Vagina (tissue), 2 donors: Measurements from ENCODE around the gene LDB2. TPM values are rescaled to one million over a fixed set of nuclear protein-coding genes. Genes with fewer than 3 reads are reported as not detected.

Experiments
- DNase-seq, 2 donors: peaks; one replicate each; pipeline ENCODE4 v3.0.0-alpha.2; 2017; ENCODE audit errors: extremely low spot score in 2 of 2
- H3K27ac ChIP-seq: fragments of 200-600 bp; sonication (generic); one replicate; pipeline ENCODE4 v1.5.1; 2019
- H3K27me3 ChIP-seq: fragments of 200-600 bp; sonication (generic); one replicate; pipeline ENCODE4 v1.5.1; 2019
- H3K36me3 ChIP-seq, 2 donors: fragments of 200-600 bp; sonication (generic); one replicate each; pipeline ENCODE4 v1.5.1; 2017 to 2019
- H3K4me1 ChIP-seq: fragments of 200-600 bp; sonication (generic); one replicate; pipeline ENCODE4 v1.5.1; 2019
- H3K4me3 ChIP-seq, 2 donors: fragments of 200-600 bp; sonication (generic); 1 replicate in 1 of 2; 2 replicates in 1 of 2; pipeline ENCODE4 v1.5.1; 2016 to 2019
- H3K9me3 ChIP-seq: fragments of 200-600 bp; sonication (generic); one replicate; pipeline ENCODE4 v1.5.1; 2019
- POLR2A ChIP-seq, 2 donors: fragments of 450-650 bp; IDR thresholded peaks; one replicate each; pipeline ENCODE4 v1.6.1; 2017; ENCODE audit warnings: antibody characterized with exemption in 2 of 2, mild to moderate bottlenecking in 2 of 2, moderate library complexity in 2 of 2
- POLR2AphosphoS5 ChIP-seq, 2 donors: sonication (generic); formaldehyde crosslinking; IDR thresholded peaks; one replicate each; pipeline ENCODE4 v1.9.0; 2017; ENCODE audit warnings: antibody characterized with exemption in 2 of 2, mild to moderate bottlenecking in 2 of 2, low read depth in 1 of 2; ENCODE audit not compliant: insufficient read depth in 1 of 2
- intact Hi-C: fragments of 100-400 bp; cut with DNase I; formaldehyde crosslinking; loops from one replicate; pipeline ENCODE4 v1.15.1; 2023
- total RNA-seq: library from RNA; depleted of rRNA; stranded (reverse); fragments of >200 nt; gene quantifications from one replicate; pipeline ENCODE4 v1.2.3, GENCODE V29; 2016
- TF ChIP-seq, protein P1 (sequence below), 3 experiments: fragments of 450-650 bp in 2 of 3; fragments of 200-600 bp in 1 of 3; sonication (generic) in 1 of 3; IDR thresholded peaks; one replicate each; pipeline ENCODE4 v1.5.1; 2017 to 2019; ENCODE audit warnings: antibody characterized with exemption in 3 of 3, mild to moderate bottlenecking in 2 of 3, moderate library complexity in 2 of 3

Gene LDB2
- total RNA-seq, 1 donor from 2014 or later = 70.0 TPM

DNA sequence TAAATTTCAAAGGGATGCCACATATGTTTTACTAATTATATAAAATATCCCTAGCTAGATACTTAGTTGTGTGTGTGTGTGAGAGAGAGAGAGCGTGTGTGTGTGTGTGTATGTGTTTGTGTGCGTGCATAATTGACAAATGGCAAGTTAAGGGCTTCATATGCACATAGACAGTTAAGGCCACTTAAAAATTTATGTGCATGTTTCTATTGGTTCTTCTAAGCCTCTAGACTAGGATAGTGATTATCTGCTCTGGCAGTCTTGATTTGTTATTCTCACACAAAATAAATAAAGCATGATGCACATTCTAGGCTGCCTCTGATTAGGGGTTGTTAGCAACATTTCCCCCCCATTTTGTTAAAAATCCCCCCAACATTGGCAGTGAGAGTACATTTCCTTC, 393.2 kb downstream of the LDB2 start:
- no peaks in the 10 kb centered on the region for H3K27me3 ChIP-seq
- intact Hi-C loops = no loop called here
- TF ChIP-seq, protein P1, sequence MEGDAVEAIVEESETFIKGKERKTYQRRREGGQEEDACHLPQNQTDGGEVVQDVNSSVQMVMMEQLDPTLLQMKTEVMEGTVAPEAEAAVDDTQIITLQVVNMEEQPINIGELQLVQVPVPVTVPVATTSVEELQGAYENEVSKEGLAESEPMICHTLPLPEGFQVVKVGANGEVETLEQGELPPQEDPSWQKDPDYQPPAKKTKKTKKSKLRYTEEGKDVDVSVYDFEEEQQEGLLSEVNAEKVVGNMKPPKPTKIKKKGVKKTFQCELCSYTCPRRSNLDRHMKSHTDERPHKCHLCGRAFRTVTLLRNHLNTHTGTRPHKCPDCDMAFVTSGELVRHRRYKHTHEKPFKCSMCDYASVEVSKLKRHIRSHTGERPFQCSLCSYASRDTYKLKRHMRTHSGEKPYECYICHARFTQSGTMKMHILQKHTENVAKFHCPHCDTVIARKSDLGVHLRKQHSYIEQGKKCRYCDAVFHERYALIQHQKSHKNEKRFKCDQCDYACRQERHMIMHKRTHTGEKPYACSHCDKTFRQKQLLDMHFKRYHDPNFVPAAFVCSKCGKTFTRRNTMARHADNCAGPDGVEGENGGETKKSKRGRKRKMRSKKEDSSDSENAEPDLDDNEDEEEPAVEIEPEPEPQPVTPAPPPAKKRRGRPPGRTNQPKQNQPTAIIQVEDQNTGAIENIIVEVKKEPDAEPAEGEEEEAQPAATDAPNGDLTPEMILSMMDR (IDR thresholded peaks at IDR 0.05) = no peak
- TF ChIP-seq POLR2A (IDR thresholded peaks at IDR 0.05) = no peak
- TF ChIP-seq POLR2AphosphoS5 (IDR thresholded peaks at IDR 0.05; ENCODE audit: insufficient read depth in 1 of 2, low read depth in 1 of 2) = no peak
- H3K36me3 ChIP-seq = peaks cover 0 to 9% of the 10 kb centered on the region in 2 donors
- no peak overlapping the region for H3K4me3 ChIP-seq
- DNase-seq = no peak
- no peaks in the 10 kb centered on the region for H3K9me3 ChIP-seq
- H3K27ac ChIP-seq = no peak overlapping the region
- H3K4me1 ChIP-seq = no peaks in the 10 kb centered on the region

DNA sequence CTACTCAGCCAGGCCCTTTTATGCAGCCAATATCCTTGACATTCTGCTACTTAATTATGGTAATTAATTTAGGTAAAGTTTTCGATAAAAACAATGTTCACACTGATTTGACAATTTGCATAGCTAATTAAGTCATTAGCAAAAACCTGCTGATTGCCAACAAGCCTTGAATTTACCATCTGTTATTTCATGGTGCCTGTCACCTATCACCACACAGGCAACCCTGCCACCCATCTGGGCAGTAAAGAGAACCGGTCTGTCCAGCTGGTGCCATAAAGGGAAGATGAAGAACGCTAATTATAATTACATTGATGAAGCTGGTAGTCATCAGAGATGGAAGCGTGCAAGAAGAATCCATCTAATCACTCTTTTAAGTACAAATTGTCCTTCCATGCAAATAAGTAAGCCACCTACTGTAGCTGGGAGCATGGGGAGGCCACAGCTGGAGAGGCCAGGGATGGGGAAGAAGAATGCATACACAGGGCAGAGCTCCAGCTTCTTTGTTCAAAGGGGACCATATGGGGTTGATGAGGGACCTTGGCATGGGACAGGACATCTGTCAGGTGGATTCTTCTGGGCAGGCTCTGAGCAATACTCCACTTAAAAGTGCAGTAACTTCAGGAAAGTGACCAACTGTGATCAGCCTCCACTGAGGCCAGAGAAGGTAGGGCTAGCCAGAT, 394.9 kb downstream of the LDB2 start:
- intact Hi-C loops = no loop called here
- TF ChIP-seq POLR2A (IDR thresholded peaks at IDR 0.05) (no peak), POLR2AphosphoS5 (IDR thresholded peaks at IDR 0.05; ENCODE audit: insufficient read depth in 1 of 2, low read depth in 1 of 2) (no peak)
- TF ChIP-seq, protein P1 (IDR thresholded peaks at IDR 0.05) = no peak
- no peaks in the 10 kb centered on the region for H3K4me1 ChIP-seq
- DNase-seq = no peak
- H3K27me3 ChIP-seq = no peaks in the 10 kb centered on the region
- H3K4me3 ChIP-seq = no peak overlapping the region
- H3K9me3 ChIP-seq = no peaks in the 10 kb centered on the region
- H3K36me3 ChIP-seq = no peaks in the 10 kb centered on the region
- no peak overlapping the region for H3K27ac ChIP-seq

DNA sequence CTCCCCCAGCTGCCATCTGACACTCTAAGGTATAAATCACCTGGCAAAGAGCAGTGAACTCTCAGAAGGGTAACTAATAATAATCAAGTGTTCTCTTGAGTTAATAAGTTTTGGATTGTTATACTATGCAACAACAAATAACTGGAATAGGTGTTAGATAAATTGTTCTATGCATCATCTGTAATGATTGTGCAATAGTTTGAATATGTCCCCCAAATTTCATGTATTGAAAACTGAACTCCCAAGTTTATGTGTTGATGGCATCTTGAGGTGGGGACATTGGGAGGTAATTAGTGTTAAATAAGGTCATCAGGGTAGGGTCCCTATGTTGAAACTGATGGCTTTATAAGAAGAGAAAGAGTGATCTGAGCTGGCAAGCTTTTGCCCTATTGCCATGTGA, 399.5 kb downstream of the LDB2 start:
- H3K4me1 ChIP-seq = no peaks in the 10 kb centered on the region
- intact Hi-C loops = no loop called here
- no peak for DNase-seq
- H3K36me3 ChIP-seq = no peaks in the 10 kb centered on the region
- H3K27ac ChIP-seq = no peak overlapping the region
- TF ChIP-seq, protein P1 (IDR thresholded peaks at IDR 0.05) = no peak
- TF ChIP-seq POLR2AphosphoS5 (IDR thresholded peaks at IDR 0.05; ENCODE audit: insufficient read depth in 1 of 2, low read depth in 1 of 2) = no peak
- no peak for TF ChIP-seq POLR2A (IDR thresholded peaks at IDR 0.05)
- H3K9me3 ChIP-seq = no peaks in the 10 kb centered on the region
- H3K27me3 ChIP-seq = no peaks in the 10 kb centered on the region
- H3K4me3 ChIP-seq = no peak overlapping the region

- H3K9me3 ChIP-seq = no peaks in the 10 kb centered on the region
- no peak overlapping the region for H3K27ac ChIP-seq
- TF ChIP-seq, protein P1 (IDR thresholded peaks at IDR 0.05) = no peak
- TF ChIP-seq POLR2A (IDR thresholded peaks at IDR 0.05) (no peak), POLR2AphosphoS5 (IDR thresholded peaks at IDR 0.05; ENCODE audit: insufficient read depth in 1 of 2, low read depth in 1 of 2) (no peak)
- H3K4me1 ChIP-seq = no peaks in the 10 kb centered on the region
- DNase-seq = no peak
- no peaks in the 10 kb centered on the region for H3K27me3 ChIP-seq
- intact Hi-C loops = no loop called here
- H3K36me3 ChIP-seq = no peaks in the 10 kb centered on the region
- H3K4me3 ChIP-seq = no peak overlapping the region
These were observed 401.9 kb downstream of the LDB2 start for GRCh38 chr4:16496501-16496900.

DNA sequence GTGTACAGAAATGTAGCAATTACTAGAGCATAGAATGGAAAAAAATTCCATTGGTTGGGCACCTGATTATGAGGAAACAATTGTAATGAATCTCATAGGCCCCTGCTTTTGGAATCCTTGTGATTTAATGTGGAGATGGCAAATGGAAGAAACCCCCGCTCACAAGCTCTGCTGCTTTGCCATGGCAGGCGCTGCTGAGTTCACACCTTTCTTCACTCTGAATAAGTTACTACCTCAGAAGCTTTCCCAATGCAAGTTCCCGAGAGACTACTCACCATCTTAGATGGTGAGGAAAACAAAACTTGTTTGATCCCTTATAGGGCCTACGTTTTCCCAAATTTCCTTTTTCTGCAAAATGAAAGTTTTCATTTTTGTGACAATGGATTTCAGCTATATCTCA, 405.6 kb downstream of the LDB2 start:
- Histone ChIP-seq H3K4me1 (no peaks in the 10 kb centered on the region), H3K27ac (no peak overlapping the region), H3K9me3 (no peaks in the 10 kb centered on the region), H3K27me3 (no peaks in the 10 kb centered on the region), H3K4me3 (no peak overlapping the region), H3K36me3 (no peaks in the 10 kb centered on the region)
- TF ChIP-seq, protein P1 (IDR thresholded peaks at IDR 0.05) = no peak
- TF ChIP-seq POLR2AphosphoS5 (IDR thresholded peaks at IDR 0.05; ENCODE audit: insufficient read depth in 1 of 2, low read depth in 1 of 2) (no peak), POLR2A (IDR thresholded peaks at IDR 0.05) (no peak)
- intact Hi-C loops = no loop called here
- DNase-seq = no peak
